Retinal pigment epithelial cell (primary cell): ENCODE measurements around the gene PARP11.

ENCODE experiments used
- DNase-seq: peaks from one replicate; pipeline ENCODE4 v3.0.0-alpha.2; 2010; ENCODE audit warnings: low read depth
- H3K4me3 ChIP-seq: 2 replicates; pipeline ENCODE4 v1.5.1; 2011; ENCODE audit warnings: mild to moderate bottlenecking, low read length, control low read depth, moderate library complexity
- TF ChIP-seq, protein P1 (sequence below): conservative IDR thresholded peaks from 2 replicates; pipeline ENCODE4 v1.5.1; 2011; ENCODE audit warnings: low read depth, low read length, control low read depth, inconsistent platforms

Gene PARP11

DNA sequence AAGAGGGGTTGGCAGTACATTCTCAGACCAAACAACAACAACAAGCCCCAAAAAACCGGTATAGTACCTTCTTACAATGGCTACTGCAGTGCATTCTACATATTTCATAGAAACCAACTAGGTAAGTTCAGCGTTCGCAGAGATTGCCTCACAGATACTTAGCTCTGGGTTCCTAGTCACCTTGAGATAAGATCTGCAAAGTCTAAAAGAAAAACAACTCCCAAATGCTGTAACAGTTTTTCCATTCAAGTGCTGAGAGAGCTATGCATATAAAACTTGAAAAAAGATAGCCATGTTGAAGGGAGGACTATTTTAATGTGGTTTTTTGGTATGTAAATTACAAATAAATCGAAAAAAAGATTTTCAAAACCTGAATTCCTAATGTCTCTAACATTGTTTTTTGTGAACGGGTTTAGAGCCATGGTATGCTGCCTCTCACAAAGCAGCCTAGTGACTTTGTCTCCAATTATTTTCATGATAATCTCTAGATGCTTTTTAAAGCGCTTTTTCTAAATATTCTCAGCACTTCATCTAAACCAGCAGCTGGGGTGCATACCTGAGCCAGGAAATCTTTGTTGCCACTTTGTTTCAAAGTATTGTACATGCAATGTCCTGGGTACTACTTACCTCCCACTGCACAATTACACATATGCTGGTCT is 63.7 kb downstream of the PARP11 start:
- no peak for DNase-seq
- no peak overlapping the region for H3K4me3 ChIP-seq
- TF ChIP-seq, protein P1, sequence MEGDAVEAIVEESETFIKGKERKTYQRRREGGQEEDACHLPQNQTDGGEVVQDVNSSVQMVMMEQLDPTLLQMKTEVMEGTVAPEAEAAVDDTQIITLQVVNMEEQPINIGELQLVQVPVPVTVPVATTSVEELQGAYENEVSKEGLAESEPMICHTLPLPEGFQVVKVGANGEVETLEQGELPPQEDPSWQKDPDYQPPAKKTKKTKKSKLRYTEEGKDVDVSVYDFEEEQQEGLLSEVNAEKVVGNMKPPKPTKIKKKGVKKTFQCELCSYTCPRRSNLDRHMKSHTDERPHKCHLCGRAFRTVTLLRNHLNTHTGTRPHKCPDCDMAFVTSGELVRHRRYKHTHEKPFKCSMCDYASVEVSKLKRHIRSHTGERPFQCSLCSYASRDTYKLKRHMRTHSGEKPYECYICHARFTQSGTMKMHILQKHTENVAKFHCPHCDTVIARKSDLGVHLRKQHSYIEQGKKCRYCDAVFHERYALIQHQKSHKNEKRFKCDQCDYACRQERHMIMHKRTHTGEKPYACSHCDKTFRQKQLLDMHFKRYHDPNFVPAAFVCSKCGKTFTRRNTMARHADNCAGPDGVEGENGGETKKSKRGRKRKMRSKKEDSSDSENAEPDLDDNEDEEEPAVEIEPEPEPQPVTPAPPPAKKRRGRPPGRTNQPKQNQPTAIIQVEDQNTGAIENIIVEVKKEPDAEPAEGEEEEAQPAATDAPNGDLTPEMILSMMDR = no peak

DNA sequence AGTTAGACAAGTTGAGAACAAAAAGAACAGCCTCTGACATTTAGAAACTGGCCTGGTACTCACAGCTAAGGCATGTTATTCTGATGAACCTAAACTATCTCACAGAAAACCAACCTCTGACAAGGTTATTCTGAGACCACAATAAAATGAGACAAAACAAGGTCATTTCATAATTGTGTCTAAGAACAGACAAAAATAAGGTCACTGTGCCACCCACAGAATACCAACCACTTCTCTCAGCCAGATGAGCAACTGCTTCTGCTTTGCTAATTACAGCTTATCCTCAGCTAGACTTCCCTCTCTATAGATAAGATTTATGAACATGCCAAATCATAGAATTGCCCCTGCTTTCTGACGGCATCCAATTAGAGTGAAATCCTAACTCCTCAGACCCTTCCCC is 68.1 kb downstream of the PARP11 start:
- H3K4me3 ChIP-seq = no peak overlapping the region
- TF ChIP-seq, protein P1 = no peak
- DNase-seq = no peak

DNA sequence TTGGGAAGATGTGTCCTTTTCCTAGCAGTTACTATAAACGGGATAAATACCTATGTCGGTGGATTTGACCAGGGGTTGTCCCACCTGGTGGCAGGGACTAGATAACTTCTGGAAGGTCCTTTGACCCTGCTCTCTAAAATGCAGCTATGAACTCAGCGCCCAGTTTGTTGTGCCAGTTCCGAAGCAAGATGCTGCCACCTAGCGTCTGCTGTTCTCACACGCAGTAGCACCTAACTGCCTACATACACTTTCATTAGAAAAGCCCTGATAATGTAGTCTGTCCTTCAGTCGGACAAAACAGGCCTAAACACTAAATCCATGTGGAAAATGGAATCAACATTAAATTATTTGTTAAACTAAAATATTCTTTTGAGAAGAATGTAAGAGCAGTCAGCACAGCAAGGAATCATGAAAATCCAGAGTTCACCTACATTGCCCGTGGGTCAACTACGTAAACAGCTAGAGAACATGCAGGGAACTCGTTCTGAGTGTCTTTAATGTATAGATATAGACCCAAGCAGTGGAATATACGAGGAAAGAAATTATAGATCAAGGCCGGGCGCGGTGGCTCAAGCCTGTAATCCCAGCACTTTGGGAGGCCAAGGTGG is 69.2 kb downstream of the PARP11 start:
- TF ChIP-seq, protein P1 = peak; percentile 97
- DNase-seq = peak; percentile 16
- no peak overlapping the region for H3K4me3 ChIP-seq

DNA sequence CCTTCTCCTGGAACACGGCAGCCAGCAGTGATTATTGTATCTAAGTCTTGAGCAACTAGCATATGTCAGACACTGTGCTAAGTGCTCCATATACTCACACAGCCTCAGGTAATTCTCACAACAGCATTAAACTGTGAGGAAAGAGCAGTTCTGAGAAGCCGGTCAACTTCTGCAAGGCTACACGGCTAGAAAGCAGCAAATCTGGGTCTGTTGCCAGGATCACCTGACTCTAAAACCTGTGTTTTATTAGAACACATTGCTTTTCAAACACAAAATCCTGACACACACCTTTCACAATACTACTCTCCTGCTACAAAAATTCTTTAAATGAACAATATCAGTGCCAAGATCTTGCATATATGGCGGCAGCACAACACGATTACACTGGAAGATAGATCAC is 70.5 kb downstream of the PARP11 start:
- TF ChIP-seq, protein P1 = no peak
- no peak overlapping the region for H3K4me3 ChIP-seq
- no peak for DNase-seq

DNA sequence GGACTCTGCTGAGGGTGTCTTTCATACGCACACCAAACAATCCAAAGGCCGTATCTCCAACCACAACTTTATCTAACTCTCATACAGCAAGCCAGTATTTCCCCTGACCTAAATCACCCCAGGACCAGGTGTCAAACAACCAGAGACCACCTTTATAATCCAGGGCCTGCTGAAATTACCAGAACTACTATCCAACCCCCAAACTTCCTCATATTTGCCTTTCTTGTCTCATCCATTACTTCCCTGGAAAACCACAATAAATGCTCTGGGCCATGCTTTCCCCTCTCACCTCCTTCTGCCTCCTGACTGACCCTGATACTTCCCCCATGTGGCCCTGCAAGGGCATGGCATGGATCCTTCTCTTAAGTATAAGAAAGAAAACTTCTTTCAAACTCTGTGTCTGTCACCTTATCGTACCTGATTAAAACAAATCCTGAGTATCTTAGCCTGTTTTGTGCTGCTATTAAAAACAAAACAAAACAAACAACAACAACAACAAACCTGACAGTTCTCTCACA is 75.6 kb downstream of the PARP11 start:
- H3K4me3 ChIP-seq = no peak overlapping the region
- DNase-seq = no peak
- TF ChIP-seq, protein P1 = no peak

DNA sequence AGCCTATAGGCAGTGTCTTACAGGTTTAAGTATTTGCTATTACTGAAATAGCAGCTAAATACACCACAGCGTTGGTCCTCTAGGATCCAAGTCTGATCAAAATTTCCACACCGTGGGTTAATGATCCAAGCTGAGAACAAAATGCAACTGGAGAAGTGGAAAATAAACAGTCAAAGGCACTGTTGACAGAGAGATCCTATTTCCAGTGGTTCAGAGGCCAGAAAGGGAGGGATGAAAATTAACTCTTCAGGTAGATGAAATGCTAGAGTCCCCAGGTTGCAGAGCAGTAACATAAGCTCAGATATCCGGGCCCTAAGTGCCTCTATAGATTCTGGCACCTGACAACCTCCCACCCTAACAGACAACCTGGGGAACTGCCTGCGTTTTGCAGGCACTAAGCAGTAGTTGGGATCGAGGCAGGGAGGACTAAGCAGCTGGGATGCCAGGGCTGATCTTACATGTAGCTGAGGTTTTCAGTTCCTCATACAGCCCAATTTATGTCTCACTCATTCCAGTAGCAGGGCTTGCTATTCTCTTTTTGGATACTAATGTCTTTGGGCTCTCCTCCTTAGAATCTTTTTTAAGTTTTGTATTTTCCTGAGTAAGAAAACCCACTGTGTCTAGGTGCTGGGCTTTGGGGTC is 77.6 kb downstream of the PARP11 start:
- no peak for DNase-seq
- no peak overlapping the region for H3K4me3 ChIP-seq
- TF ChIP-seq, protein P1 = no peak
